ENCODE results near the gene CIDEC. TPM values are rescaled to one million over a fixed set of nuclear protein-coding genes. Genes with fewer than 3 reads are reported as not detected.

CIDEC gene
- total RNA-seq, 6 donors from 2014 or later = not detected

DNA sequence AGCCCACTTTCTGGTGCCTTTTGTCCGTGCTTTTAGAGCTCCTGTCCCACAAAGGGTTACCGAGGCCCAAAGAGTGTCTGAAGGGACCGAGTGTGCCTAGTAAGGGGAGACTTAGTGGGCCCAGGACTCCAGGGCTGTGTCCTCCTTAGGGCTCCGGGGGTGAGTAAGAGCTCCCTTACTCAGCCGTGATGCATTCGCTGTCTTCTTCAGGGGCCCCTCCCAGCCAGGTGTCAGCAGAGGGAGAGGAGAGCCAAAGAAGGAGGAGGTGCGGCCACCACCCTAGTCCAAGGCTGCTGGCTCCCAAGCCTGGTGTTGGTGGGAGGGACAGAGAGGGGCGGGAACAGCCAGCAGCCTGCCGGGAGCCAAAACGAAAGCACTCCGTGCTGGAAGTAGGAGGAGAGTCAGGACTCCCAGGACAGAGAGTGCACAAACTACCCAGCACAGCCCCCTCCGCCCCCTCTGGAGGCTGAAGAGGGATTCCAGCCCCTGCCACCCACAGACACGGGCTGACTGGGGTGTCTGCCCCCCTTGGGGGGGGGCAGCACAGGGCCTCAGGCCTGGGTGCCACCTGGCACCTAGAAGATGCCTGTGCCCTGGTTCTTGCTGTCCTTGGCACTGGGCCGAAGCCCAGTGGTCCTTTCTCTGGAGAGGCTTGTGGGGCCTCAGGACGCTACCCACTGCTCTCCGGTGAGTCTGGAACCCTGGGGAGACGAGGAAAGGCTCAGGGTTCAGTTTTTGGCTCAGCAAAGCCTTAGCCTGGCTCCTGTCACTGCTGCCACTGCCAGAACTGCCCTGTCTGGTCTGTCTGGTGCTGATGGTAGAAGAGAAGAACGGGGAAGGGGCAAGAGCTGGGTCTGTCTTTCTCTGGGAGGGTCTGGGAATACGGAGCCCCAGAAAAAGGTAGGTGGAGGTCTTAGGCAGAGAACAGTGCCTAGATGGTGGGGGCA, 37.0 kb upstream of the CIDEC start, which contains the start of gene IL17RC:
Gene IL17RC, plus strand, starts transcription at position 365 of the 947 bp plus-strand sequence. Its CDS starts 218 bp downstream, at position 583.
- DNase-seq (peak; percentile 74 to 93), ATAC-seq (ENCODE audit: low FRiP score in 2 of 2) (peak; percentile 90 to 93)
- Histone ChIP-seq H3K27ac (peak within 1 kb of the TSS; percentile 79 to 89 (median 86)), H3K36me3 (peaks cover 0 to 9% (median 1%) of the 10 kb centered on the region in 4 donors), H3K27me3 (no peaks in the 10 kb centered on the region), H3K4me1 (peaks cover 30 to 49% (median 39%) of the 10 kb centered on the region in 4 donors), H3K9me3 (no peaks in the 10 kb centered on the region), H3K4me3 (peak within 1 kb of the TSS; percentile 31 to 79 (median 78))
- 9 to 29% methylated on average over 14 to 17 of the region's 19 CpGs for WGBS, 2 donors
- TF ChIP-seq CTCF (IDR thresholded peaks at IDR 0.05) (no peak), EP300 (IDR thresholded peaks at IDR 0.05) (no peak), POLR2A (IDR thresholded peaks at IDR 0.05) (peak in 2 of 4 donors; percentile 45 to 69), POLR2AphosphoS5 (IDR thresholded peaks at IDR 0.05) (peak; percentile 34 to 82)

DNA sequence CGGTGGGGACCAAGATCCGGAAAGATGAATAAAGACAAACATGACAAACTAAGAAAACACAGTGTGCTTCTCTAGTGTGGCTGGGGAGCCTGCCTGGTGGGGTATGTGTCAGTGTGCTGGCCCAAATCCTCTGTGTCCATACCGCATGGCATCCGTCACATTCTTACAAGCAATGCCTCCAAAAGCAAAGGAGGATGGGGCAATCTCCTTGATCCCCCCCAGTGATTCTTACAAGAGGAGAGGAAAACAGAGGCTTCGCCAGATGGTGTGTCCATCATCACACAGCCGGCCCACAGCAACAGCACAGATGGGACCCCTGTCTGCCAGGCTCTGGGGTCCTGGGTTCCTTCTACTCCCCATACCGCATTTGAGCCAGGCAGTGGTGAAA, 36.3 kb upstream of the CIDEC start:
- peaks cover 30 to 50% (median 39%) of the 10 kb centered on the region in 4 donors for H3K4me1 ChIP-seq
- 50 to 63% methylated on average over 6 to 7 of the region's 7 CpGs for WGBS, 2 donors
- ATAC-seq (ENCODE audit: low FRiP score in 2 of 2) = peak in 1 of 2 donors; percentile 14

DNA sequence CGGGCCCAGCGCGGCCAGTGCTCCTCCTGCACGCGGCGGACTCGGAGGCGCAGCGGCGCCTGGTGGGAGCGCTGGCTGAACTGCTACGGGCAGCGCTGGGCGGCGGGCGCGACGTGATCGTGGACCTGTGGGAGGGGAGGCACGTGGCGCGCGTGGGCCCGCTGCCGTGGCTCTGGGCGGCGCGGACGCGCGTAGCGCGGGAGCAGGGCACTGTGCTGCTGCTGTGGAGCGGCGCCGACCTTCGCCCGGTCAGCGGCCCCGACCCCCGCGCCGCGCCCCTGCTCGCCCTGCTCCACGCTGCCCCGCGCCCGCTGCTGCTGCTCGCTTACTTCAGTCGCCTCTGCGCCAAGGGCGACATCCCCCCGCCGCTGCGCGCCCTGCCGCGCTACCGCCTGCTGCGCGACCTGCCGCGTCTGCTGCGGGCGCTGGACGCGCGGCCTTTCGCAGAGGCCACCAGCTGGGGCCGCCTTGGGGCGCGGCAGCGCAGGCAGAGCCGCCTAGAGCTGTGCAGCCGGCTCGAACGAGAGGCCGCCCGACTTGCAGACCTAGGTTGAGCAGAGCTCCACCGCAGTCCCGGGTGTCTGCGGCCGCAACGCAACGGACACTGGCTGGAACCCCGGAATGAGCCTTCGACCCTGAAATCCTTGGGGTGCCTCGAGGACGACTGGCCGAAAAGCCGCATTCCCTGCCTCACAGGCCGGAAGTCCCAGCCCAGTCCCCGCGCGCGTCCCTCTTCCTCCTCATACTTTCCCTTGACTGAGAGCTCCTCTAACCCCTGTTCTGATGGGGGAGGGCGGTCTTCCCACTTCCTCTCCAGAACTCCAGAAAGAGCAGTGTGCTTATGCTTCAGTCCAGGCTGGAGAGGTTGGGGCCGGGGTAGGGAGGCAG, 35.4 kb upstream of the CIDEC start:
- no peaks in the 10 kb centered on the region for H3K9me3 ChIP-seq
- peak in 1 of 4 donors; percentile 52 for TF ChIP-seq POLR2A (IDR thresholded peaks at IDR 0.05)
- peak in 1 of 2 donors; percentile 37 for TF ChIP-seq POLR2AphosphoS5 (IDR thresholded peaks at IDR 0.05)
- TF ChIP-seq EP300 (IDR thresholded peaks at IDR 0.05) = no peak
- TF ChIP-seq CTCF (IDR thresholded peaks at IDR 0.05) = peak; percentile 27 to 83 (median 66)
- H3K4me3 ChIP-seq = peak overlapping the region; percentile 35 to 79 (median 78)
- DNase-seq (peak; percentile 74 to 95), ATAC-seq (ENCODE audit: low FRiP score in 2 of 2) (peak; percentile 67 to 81)
- peaks cover 30 to 50% (median 39%) of the 10 kb centered on the region in 4 donors for H3K4me1 ChIP-seq
- peak overlapping the region; percentile 79 to 89 (median 86) for H3K27ac ChIP-seq
- H3K36me3 ChIP-seq = peaks cover 0 to 5% (median under 1%) of the 10 kb centered on the region in 4 donors
- H3K27me3 ChIP-seq = no peaks in the 10 kb centered on the region
- WGBS, 2 donors = 0 to 2% methylated on average over 11 to 36 of the region's 99 CpGs

More for the DNA sequence above, 36.3 kb upstream of the CIDEC start:
- H3K27me3 ChIP-seq = no peaks in the 10 kb centered on the region
- H3K9me3 ChIP-seq = no peaks in the 10 kb centered on the region
- peak overlapping the region; percentile 31 to 79 (median 78) for H3K4me3 ChIP-seq
- H3K27ac ChIP-seq = peak overlapping the region; percentile 79 to 89 (median 86)
- DNase-seq = no peak
- H3K36me3 ChIP-seq = peaks cover 0 to 9% (median 1%) of the 10 kb centered on the region in 4 donors
- TF ChIP-seq POLR2AphosphoS5 (IDR thresholded peaks at IDR 0.05) (no peak), EP300 (IDR thresholded peaks at IDR 0.05) (no peak), CTCF (IDR thresholded peaks at IDR 0.05) (no peak), POLR2A (IDR thresholded peaks at IDR 0.05) (no peak)

GRCh38 chr3:9914559-9915253, 34.7 kb upstream of the CIDEC start:
- TF ChIP-seq POLR2AphosphoS5 (IDR thresholded peaks at IDR 0.05) = no peak
- Histone ChIP-seq H3K27me3 (no peaks in the 10 kb centered on the region), H3K4me3 (peak overlapping the region; percentile 35 to 79 (median 78)), H3K36me3 (peaks cover 0 to 3% (median 0%) of the 10 kb centered on the region in 4 donors), H3K4me1 (peaks cover 30 to 57% (median 39%) of the 10 kb centered on the region in 4 donors), H3K9me3 (no peaks in the 10 kb centered on the region), H3K27ac (peak overlapping the region; percentile 79 to 89 (median 86))
- 33 to 74% methylated on average over 1 to 6 of the region's 15 CpGs for WGBS, 2 donors
- ATAC-seq (ENCODE audit: low FRiP score in 2 of 2) (peak in 1 of 2 donors; percentile 0), DNase-seq (no peak)
